Ishikawa (cell line): ENCODE results near the gene OR52M1.

Source experiments
- NFIC ChIP-seq: IDR thresholded peaks from 2 replicates; pipeline ENCODE4 v1.6.1; 2012
- TAF1 ChIP-seq: IDR thresholded peaks from 2 replicates; pipeline ENCODE4 v1.6.1; 2012; ENCODE audit warnings: low read depth, mild to moderate bottlenecking
- TF ChIP-seq, protein P1 (sequence below): IDR thresholded peaks from 2 replicates; pipeline ENCODE4 v1.6.1; 2012; ENCODE audit warnings: low read depth, mild to moderate bottlenecking

DNA sequence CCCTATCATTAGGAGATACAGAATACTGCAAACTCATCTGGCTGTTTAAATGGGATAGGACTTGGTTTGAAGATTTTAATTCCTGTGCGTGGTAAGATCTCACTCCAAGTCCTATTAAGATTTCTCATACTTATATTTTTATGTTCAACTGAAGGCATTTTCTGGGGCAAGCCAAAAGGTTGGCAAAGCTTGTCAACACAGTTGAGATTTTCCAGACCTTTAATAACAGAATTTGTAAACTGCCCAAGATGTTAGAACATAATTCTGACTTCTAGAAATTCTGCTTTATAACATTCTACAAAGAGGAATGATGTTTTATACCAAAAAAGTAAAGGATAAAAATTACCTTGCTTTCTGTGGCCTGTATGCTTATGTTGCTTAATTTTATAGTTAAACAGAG is 30.8 kb upstream of the OR52M1 start:
- TF ChIP-seq, protein P1, sequence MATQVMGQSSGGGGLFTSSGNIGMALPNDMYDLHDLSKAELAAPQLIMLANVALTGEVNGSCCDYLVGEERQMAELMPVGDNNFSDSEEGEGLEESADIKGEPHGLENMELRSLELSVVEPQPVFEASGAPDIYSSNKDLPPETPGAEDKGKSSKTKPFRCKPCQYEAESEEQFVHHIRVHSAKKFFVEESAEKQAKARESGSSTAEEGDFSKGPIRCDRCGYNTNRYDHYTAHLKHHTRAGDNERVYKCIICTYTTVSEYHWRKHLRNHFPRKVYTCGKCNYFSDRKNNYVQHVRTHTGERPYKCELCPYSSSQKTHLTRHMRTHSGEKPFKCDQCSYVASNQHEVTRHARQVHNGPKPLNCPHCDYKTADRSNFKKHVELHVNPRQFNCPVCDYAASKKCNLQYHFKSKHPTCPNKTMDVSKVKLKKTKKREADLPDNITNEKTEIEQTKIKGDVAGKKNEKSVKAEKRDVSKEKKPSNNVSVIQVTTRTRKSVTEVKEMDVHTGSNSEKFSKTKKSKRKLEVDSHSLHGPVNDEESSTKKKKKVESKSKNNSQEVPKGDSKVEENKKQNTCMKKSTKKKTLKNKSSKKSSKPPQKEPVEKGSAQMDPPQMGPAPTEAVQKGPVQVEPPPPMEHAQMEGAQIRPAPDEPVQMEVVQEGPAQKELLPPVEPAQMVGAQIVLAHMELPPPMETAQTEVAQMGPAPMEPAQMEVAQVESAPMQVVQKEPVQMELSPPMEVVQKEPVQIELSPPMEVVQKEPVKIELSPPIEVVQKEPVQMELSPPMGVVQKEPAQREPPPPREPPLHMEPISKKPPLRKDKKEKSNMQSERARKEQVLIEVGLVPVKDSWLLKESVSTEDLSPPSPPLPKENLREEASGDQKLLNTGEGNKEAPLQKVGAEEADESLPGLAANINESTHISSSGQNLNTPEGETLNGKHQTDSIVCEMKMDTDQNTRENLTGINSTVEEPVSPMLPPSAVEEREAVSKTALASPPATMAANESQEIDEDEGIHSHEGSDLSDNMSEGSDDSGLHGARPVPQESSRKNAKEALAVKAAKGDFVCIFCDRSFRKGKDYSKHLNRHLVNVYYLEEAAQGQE, result no peak
- TF ChIP-seq NFIC (no peak), TAF1 (no peak)
